ENCODE results near the gene PKP1.
"Not testable (repeated sequence)": the region's sequence is repeated elsewhere in the genome, so short reads cannot be mapped to it uniquely, and the experiment has no call there.

PKP1 gene, protein sequence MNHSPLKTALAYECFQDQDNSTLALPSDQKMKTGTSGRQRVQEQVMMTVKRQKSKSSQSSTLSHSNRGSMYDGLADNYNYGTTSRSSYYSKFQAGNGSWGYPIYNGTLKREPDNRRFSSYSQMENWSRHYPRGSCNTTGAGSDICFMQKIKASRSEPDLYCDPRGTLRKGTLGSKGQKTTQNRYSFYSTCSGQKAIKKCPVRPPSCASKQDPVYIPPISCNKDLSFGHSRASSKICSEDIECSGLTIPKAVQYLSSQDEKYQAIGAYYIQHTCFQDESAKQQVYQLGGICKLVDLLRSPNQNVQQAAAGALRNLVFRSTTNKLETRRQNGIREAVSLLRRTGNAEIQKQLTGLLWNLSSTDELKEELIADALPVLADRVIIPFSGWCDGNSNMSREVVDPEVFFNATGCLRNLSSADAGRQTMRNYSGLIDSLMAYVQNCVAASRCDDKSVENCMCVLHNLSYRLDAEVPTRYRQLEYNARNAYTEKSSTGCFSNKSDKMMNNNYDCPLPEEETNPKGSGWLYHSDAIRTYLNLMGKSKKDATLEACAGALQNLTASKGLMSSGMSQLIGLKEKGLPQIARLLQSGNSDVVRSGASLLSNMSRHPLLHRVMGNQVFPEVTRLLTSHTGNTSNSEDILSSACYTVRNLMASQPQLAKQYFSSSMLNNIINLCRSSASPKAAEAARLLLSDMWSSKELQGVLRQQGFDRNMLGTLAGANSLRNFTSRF
- 0 reads per million in 4 donors for total RNA-seq

DNA sequence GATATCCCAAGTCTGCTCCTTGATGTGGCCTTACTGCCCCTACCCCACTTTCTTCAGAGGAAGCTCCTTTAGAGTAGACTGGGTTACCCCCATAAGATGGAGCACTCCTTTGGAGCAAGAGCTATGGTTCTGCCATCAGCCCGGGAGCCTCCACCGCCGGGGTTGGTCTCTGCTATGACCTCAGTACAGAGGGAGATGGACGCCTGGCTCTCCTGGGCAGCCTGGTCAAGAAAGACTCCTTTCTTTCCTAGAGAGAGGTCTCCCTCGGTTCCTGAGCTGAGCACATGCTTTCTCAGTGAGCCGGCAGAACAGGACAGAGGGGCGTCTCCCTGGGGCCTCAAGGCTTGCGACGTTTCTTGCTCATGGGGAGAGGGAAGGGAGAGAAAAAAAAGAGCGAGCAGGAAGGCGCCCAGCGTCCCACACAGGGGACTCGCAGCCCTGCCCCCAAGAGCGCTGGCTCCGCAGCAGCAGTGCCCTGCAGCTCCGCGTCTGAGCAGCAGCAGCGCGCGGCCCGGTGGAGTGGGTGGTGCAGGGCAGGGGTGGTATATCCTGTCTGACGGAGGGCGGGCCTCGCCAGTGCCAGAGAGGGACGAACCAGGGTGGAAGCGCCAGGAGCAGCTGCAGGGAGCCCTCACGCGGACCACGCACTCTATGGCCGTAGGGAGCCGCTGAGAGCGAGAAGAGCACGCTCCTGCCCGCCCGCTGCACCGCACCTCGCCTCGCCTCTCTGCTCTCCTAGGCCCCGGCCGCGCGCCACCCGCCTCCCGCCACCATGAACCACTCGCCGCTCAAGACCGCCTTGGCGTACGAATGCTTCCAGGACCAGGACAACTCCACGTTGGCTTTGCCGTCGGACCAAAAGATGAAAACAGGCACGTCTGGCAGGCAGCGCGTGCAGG, at the start of gene PKP1:
TSS of gene PKP1 (plus strand) at position 576 of the 899 bp plus-strand sequence. CDS start at position 773, 197 bp downstream.
- DNase-seq, result no peak

DNA sequence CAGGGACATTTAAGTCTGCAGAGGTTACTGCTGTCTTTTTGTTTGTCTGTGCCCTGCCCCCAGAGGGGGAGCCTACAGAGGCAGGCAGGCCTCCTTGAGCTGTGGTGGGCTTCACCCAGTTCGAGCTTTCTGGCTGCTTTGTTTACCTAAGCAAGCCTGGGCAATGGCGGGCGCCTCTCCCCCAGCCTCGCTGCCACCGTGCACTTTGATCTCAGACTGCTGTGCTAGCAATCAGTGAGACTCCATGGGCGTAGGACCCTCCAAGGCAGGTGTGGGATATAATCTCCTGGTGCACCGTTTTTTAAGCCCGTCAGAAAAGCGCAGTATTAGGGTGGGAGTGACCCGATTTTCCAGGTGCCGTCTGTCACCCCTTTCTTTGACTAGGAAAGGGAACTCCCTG, 43.7 kb upstream of the PKP1 start:
- not testable (repeated sequence) for DNase-seq

DNA sequence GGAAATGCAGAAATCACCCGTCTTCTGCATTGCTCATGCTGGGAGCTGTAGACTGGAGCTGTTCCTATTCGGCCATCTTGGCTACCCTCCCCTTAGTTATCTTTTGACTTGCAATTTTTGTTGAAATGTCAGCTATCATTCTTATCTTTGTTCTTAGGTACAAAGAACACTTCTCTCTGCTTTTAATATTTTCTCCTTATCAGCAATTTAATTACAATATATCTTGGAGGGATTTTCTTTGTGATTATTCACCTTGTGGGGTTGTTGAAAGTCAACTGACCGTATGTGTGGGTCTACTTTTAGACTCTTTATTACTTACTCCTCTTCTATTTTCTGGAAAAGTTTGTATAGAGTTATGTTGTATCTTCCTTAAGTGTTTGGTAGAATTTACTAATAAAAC, 43.1 kb upstream of the PKP1 start:
- DNase-seq, result no peak

DNA sequence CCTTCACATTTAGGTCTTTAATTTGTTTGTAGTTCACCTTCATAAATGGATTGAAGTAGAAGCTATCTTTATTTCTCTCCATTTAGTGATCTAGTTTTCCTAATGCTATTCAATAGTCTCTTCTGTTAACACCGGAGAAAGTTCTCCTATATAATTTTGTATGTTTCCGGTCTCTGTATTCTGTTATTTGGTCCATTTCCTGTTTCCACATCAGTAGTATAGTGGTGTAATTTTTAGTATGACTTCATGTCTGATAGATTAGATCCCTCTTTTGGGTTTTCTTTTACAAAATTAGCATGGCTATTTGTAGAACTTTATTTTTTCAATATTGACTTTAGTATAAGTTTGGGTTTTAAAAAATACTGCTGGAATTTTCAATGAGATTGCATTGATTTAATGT, 41.6 kb upstream of the PKP1 start:
- no peak for DNase-seq

DNA sequence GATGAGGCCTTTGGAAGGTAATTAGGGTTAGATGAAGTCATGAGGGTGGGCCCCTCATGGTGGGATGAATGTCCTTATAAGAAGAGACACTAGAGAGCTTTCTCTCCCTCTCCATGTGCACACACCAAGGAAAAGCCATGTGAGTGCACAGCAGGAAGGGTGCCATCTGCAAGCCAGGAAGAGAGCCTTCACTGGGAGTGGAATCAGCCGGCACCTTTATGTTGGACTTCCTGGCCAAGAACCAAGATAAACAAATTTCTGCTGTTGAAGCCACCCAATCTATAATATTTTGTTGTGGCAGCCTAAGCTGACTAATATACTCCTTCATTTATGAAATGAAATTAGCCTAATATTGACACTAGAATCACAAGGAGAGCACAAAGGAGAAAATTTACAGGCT, 38.2 kb upstream of the PKP1 start:
- no peak for DNase-seq

DNA sequence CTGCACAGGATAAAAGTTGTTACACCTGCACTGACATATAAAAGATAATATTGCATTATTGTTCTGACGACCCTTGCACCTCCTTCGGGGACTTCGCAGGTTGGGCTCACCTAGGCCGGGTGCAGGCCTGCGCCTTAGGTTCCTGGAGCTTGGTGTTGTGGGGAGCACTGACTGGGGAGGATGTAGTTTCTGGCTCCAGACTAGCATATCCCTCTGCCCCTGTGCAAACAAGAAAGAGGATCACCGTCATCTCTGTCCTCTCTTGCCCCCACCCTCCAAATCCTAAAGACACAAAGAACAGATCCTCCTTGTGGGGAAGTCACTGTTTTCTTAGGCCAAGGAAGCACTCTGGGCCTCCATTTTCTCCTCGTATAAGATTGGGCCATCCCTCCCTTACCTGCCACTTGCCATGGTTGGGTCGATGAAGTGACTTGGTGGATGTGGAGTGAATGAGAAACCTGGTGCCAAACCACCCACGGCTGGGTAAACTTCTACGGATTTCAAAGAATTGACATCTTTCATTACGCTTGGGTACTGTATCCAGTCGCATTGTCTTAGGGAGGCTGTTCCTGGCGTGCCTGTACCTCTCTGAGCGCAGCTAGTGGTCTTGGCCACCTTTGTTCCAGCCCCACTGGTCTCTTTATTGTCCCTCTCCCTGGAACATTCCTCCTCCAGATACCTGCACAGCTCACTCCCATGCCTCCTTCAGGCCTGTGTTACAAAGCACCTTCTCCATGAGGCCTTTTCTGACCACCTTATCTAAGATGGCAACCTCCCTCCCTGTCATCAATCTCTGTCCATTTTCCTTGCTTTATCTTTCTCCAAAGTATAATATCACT, 34.4 kb upstream of the PKP1 start:
- DNase-seq, result no peak

DNA sequence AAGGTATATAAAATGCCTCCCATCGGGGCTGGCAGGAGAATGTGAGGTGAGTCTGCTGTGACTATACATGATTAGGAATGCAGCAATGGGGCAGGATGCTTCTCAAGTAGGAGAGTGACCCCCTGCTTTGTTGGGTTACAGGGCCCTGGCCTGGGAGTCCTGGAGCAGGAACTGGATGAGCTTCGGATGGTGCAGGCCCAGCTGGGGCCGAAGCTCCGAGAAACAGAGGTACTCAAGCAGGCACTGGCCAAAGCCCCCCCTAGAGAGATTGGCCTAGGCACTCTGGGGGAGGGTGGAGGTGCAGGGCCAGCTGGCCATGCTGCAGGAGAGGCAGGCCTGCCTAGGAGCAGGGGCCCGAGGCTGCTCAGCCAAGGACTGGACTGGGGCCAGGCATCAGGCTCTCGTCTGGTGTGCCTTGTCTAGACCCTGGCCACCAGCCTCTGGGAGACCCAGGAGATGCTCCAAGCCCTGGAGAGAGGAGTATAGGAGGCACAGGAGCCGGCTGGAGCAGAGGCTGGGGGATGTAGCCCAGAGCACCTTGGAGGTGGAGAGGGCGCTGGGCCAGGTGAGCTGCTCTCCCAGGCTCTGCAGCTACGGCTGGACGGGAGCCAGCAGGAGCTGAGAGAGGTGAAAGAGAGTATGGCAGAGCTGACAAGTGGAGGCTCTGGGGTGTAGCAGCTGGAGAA, 32.8 kb upstream of the PKP1 start:
- no peak for DNase-seq

DNA sequence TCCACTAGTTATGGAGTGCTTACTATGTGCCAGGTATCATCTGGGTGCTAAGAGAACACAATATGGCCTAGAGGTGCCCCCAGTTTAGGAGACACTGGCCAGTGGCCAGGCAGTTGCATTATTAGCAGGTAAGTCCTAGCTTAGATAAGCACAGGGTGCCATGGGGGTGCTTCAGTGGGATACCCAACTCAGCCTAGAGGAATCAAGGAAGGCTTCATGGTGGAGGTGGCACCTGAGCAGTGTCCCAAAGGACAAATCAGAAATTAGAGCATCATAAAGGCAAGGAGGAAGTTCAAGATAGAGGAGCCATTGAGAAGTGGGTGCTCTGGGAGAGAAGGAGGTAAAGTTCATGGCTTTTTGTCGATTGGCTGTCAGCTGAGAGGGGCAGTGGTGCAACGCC, 31.9 kb upstream of the PKP1 start:
- DNase-seq, result no peak

DNA sequence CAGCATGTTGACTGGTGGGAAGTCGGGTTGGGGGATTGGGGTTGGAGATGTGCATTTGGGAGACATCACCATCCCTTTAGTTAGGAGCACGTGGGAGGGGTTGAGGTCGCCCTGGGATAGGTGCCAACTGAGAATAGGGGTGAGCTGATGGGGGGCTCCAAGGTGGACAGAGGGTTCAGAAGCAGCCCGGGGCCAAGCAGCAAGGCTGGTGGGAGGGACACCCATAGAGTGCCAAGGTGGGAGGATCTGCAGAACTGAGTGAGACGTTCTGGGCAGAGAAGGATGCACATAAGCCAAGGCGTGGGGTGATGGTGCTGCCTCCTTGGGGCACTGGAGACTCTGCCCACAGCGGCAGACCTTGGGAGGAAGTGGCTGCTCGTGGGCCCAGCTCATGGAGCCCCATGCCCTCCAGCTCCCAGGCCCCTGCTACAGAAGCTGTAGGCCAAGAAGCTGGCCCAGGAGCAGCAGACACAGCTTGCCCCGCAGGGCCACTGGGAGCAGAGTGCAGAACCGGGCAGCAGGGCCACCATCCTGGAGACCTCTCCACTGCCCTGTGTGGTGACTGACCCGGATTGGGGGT, 31.4 kb upstream of the PKP1 start:
- DNase-seq, result no peak

DNA sequence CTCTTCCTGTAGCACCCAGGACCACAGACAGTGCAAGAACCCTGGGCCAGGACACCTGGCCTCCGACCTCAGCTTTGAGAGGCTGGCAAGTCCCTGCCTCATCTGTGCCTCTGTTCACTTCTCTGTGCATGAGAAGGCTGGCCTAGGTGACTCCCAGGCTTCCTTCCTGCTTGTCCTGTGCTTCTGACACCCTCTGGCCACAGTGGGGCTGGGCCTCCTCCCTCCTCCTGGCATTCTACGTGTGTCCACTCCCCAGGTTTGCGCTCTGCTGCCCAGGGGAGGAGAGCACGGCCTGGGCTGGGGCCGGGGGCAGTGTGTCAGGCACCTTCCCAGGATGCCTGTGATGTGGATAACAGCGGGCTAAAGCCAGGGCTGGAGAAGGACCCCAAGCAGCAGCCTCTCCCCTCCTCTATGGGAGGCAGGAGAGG, 30.3 kb upstream of the PKP1 start:
- no peak for DNase-seq

DNA sequence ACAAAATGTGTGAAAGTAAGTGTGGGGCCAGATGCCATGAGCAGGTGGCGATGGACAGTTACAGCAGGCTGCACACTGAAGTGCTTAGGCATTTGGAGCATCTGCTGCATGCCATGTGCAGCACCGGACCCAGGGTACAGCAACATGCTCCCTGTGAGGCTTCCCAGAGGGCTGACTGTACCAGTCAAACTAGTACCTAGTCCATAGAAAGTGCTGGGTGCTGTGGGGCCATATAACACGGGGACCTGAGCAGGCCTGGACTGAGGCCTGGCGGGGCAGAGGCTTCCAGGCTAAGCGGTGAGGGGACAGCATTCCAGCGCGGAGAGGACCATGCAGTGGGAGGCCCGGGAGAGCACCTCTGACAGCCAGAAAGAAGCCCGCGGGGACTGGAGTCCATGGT, 29.9 kb upstream of the PKP1 start:
- no peak for DNase-seq

DNA sequence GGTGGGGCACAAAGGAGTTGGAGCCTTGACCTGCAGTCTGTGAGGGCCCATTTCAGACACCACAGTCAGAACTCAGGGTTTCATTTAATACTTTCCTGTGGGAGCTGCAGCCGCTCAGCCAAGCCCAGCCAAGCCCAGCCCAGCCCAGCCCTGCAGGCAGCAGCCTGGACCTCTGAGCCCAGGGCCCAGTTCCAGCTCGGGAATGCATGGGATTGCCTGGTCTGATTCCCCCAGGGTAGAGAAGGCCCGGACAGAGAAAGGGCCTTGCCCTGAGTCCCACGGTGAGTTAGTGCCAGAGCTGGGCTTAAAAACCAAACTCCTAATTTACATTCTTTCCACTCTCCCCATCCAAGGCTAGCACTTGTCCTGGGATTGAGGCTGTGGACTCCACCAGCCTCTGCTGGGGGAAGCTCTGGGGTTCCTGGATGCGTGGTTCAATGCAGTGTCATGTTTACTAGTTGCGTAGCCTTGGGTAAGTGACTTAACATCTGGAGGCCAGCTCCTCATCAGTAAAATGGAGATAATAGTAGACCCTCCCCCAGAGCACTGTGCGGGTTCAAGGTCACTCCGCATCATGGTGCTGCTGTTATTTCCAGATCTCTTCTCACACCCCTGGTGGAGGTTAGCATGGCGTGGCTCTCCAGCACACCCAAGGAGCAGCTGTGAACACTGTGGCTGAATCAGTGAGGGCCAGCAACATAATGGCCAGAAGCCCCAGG, 29.2 kb upstream of the PKP1 start:
- no peak for DNase-seq

DNA sequence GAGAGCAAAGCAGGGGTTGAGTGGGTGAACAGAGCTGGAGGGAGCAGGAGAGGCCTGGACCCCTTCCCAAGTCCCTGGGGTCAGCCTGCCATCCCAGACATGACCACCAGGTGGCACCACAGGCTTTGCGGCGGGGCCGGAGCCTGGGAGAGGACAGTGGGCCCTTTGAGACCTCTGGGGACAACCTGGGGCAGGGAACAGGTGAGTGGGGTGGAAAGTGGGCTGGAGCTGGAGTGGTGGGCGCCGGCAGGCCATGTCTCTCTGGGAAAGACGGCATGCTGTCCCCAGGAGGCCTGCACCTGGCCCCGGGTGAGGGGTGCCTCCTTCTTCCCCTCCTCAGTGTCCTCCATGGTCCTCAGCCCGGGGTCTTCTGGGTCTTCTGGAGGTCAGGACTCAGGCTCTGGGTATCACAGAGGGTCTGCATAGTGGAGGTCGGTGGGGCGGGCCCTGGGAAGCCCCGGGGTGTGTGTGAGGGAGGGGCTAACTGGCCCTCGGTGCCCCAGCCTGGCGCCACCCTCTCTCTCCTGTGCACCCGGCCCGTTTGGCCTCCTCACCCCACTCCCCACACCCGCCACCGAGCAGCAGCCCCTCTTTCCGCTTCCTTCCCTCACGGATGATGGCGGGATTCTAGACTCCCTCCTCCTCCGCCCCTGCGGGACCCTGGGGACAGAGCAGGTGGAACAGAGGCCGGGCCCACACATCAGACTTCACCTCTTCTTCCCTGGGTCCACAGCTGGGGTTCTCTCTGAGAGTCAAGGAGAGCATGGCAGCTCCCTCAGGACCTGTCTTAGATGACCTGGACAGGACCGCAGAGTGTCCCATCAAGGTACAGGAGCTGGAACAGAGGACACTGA, 28.5 kb upstream of the PKP1 start:
- peak; percentile 26 to 51 (median 33) for DNase-seq

DNA sequence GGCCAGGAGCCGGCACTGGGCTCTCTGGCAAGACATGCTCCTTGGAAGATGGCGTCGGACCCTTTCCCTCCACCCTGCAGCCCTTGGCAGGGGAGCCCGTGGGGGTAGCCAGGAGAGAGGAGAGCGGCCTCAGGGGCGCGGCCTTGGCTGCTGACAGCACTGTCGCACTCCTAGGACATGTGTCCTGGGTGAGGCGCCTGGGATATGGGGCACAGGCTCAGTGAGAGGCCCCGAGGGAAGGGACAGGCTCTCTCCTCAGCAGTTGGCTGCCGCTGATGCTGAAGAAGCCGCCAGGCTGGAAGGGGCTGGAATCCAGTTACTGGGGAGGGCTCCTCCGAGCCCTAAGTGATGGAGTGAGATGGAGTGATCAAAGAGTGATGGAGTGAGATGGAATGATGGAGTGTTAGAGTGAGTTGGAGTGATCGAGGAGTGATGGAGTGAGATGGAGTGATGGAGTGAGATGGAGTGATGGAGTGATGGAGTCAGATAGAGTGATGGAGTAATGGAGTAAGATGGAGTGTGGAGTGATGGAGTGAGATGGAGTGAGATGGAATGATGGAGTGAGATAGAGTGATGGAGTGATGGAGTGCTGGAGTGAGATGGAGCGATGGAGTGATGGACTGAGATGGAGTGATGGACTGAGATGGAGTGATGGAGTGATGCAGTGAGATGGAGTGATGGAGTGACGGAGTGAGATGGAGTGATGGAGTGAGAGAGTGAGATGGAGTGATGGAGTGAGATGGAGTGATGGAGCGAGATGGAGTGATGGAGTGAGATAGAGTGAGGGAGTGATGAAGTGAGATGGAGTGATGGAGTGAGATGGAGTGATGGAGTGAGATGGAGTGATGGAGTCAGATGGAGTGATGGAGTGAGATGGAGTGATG, 27.6 kb upstream of the PKP1 start:
- no peak for DNase-seq

DNA sequence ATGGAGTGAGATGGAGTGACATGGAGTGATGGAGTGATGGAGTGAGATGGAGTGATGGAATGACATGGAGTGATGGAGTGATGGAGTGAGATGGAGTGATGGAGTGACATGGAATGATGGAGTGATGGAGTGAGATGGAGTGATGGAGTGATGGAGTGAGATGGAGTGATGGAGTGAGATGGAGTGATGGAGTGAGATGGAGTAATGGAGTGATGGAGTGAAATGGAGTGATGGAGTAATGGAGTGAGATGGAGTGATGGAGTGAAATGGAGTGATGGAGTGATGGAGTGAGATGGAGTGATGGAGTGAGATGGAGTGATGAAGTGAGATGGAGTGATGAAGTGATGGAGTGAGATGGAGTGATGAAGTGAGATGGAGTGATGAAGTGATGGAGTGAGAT, 25.2 kb upstream of the PKP1 start:
- DNase-seq, result not testable (repeated sequence)

DNA sequence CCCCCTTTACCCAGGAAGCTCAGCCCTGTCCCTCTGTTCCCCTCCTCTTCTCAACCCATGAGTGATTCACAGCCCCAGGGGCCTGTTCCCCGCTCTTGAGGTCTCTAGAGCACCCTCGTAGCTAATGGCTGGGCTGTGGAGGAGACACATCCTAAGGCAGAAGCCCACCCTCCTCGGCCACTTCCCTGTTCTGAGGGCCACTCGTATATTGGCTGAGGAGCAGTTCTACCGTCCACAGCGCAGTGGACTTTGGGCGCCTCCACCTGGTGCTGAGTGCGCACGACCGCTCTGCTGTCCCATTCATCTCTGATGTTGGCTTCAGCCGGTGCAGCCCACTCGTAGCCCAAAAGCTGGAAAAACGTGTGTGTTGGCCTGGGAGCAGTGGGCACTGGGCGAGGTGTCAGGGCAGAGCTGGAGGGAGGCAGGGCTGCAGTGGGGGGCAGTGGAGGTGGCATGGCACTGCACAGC, 24.5 kb upstream of the PKP1 start:
- no peak for DNase-seq

DNA sequence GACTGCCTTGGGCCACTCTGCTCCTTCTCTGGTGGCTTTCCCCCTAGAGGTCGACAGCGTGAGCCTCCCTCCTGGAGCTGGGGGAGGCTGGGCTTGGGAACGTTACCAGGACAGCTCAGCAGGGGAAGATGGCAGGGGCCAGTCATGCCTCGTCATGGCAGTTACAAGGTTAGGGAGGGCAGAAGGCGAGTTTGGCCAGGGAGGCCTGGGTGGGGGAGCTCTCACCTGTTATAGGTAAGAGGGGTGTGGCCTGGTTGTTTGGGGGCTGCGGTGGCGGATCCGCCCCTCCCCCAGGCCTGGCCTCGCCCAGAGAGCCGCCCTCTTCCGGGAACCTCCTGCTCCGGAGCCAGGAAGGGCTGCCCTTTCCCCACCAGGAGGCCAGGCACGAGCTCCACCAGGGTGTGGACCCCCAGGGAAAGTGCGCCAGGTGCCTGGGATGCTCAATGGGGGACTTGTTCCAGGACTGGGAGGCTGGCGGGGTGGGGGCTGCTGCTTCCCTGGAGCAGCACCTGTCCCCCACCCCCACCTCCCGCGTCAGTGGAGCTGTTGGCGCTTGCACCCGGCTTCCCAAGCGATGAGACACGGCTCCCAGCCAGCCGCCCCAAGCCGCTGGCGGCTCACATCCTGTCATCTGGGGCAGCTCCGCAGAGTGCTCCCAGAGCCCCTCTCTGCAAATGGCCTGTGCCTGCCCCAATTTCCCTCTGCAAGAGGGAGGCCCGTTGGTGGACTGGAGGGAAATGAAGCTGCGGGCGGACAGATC, 23.6 kb upstream of the PKP1 start:
- DNase-seq, result no peak

DNA sequence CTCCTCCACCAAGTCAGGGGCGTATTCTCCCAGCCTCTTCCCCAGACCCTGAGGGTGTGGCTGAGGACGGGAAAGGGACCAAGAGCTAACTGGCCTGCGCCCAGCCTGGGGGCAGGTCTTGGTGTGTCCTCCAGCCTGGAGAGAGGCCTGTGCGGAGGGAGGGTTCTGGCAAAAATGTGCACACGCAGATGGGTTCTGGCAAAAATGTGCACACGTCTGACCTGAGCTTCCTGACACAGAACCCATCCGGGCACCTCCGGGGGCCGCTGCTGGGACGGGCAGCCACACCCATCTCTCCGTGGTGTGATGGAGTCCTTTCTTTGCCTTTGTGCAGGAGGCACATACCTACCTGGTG, 23.1 kb upstream of the PKP1 start:
- DNase-seq, result no peak
